ENCODE data around the gene BNC1.

The BNC1 gene

DNA sequence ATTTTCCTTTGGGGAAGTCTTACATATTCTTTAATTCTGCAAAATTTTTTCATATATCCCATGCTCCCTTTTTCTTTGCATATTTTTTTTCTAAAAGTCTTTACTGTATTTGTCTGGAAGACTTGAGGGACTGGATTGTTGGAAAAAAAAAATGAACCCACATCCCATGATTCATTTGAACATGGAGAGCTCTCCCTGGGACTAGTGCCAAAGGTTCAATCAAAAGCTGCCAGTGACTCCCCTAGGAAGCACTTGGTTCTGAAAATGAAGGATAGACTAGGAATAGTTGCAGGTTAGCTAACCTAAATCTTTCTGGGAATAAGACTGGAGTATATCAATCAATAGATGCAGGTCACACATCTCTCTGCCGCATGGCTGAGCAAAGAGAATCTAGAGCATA lies 16.4 kb upstream of the BNC1 start:
- H3K4me3 ChIP-seq (replicated peaks in 1 of 2; ENCODE audit: low read depth in 2 of 2, low read length in 2 of 2): no peak overlapping the region
- TF ChIP-seq, protein P1, sequence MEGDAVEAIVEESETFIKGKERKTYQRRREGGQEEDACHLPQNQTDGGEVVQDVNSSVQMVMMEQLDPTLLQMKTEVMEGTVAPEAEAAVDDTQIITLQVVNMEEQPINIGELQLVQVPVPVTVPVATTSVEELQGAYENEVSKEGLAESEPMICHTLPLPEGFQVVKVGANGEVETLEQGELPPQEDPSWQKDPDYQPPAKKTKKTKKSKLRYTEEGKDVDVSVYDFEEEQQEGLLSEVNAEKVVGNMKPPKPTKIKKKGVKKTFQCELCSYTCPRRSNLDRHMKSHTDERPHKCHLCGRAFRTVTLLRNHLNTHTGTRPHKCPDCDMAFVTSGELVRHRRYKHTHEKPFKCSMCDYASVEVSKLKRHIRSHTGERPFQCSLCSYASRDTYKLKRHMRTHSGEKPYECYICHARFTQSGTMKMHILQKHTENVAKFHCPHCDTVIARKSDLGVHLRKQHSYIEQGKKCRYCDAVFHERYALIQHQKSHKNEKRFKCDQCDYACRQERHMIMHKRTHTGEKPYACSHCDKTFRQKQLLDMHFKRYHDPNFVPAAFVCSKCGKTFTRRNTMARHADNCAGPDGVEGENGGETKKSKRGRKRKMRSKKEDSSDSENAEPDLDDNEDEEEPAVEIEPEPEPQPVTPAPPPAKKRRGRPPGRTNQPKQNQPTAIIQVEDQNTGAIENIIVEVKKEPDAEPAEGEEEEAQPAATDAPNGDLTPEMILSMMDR (IDR thresholded peaks at IDR 0.05; ENCODE audit: low read depth, low read length): no peak
- DNase-seq (ENCODE audit: low read depth in 2 of 2): peak; percentile 48 to 58

DNA sequence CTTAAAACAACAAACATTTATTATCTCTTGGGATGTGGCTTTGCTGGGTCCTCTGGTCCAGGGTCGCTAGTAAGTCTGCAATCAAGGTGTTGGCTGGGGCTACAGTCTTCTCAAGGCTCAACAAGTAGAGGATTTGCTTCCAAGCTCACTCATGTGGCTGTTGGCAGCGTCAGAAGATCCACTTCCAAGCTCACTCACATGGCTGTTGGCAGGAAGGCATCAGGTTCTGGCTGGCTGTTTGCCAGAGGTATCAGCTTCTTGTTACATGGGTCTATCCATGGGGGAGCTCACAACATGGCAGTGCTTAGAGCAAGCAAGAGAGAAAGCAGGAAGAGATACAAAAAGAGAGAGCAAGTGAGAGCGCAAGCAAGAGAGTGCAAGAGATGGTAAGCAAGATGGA lies 15.0 kb upstream of the BNC1 start:
- no peak overlapping the region for H3K4me3 ChIP-seq (replicated peaks in 1 of 2; ENCODE audit: low read depth in 2 of 2, low read length in 2 of 2)
- no peak for DNase-seq (ENCODE audit: low read depth in 2 of 2)
- TF ChIP-seq, protein P1 (IDR thresholded peaks at IDR 0.05; ENCODE audit: low read depth, low read length): no peak

DNA sequence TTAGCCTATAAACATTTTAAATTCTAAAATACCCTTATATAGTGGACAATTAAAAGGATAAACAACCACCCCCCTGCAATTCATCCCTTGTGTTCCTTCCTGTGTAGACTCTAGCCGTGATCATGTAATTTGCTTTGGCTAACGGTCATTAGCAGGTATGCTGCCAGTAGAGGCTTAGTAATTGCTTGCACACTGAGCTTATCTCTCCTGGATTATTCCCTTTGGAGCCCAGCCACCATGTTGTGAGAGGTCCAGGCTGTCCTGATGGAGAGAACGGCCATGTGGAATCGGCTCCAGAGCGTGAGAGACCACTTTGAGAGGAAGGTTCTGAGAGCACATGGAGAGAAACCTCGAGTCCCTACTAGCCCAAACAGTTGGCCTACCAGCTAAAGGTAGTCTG lies 11.0 kb upstream of the BNC1 start:
- H3K4me3 ChIP-seq (replicated peaks in 1 of 2; ENCODE audit: low read depth in 2 of 2, low read length in 2 of 2): no peak overlapping the region
- TF ChIP-seq, protein P1 (IDR thresholded peaks at IDR 0.05; ENCODE audit: low read depth, low read length): no peak
- no peak for DNase-seq (ENCODE audit: low read depth in 2 of 2)

DNA sequence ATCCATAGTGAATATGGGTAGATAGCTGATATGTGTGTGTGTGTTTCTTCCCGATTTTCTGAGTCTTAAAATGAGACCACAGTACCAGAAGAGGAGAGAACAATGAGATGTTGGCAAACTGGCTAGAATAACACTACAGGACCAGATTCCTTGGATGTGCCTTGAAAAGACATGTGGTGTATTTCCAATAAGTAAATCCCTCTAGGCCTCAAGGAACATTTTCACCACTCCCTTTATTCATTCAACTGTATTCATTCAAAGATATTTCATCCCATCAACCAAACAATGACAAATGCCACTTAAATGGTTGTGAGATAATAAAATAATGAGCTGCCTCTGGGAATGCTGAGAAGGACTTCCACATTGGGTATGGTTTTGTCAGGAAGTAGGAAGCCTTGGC lies 8.7 kb upstream of the BNC1 start:
- DNase-seq (ENCODE audit: low read depth in 2 of 2): no peak
- H3K4me3 ChIP-seq (replicated peaks in 1 of 2; ENCODE audit: low read depth in 2 of 2, low read length in 2 of 2): no peak overlapping the region
- TF ChIP-seq, protein P1 (IDR thresholded peaks at IDR 0.05; ENCODE audit: low read depth, low read length): no peak

DNA sequence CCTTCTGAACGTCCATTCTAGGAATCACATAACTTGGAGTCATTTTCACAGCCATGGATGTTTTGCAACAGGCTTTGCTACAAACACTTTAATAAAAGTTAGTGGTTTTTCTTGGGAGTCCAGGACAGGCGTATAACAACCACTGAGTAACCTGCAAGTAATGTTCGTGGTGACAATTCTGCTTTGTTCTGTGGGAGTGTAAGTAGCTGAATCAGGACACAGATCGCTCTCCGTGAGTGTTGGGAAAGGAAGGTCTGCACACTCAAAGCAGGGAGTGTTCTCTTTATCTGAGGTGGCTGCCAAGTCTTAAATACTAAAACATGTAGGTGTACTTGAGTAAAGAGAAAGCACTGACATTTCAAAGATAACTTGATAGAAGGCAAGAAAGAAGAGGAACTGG lies 7.9 kb upstream of the BNC1 start:
- TF ChIP-seq, protein P1 (IDR thresholded peaks at IDR 0.05; ENCODE audit: low read depth, low read length): no peak
- peak in 1 of 2 donors; percentile 64 for DNase-seq (ENCODE audit: low read depth in 2 of 2)
- H3K4me3 ChIP-seq (replicated peaks in 1 of 2; ENCODE audit: low read depth in 2 of 2, low read length in 2 of 2): no peak overlapping the region

DNA sequence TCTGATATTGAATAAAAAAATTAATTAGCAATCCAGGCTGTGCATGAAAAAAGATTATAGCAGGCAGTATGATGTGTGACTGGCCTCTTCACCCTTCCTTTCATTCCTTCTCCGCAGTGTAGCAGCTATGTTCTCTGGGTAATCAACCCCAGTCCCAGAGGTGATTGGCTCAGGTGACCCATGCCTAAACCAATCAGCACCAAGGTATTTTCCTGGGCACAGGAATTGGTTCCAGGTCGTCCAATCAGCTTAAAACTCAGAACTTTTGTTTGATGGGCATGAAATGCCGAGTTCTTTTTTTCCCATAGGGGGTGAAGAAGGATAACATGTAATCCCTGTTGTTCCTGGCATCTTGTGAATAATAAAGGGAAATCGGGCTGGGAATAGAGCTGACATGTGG lies 5.8 kb upstream of the BNC1 start:
- TF ChIP-seq, protein P1 (IDR thresholded peaks at IDR 0.05; ENCODE audit: low read depth, low read length): no peak
- DNase-seq (ENCODE audit: low read depth in 2 of 2): no peak
- H3K4me3 ChIP-seq (replicated peaks in 1 of 2; ENCODE audit: low read depth in 2 of 2, low read length in 2 of 2): no peak overlapping the region

DNA sequence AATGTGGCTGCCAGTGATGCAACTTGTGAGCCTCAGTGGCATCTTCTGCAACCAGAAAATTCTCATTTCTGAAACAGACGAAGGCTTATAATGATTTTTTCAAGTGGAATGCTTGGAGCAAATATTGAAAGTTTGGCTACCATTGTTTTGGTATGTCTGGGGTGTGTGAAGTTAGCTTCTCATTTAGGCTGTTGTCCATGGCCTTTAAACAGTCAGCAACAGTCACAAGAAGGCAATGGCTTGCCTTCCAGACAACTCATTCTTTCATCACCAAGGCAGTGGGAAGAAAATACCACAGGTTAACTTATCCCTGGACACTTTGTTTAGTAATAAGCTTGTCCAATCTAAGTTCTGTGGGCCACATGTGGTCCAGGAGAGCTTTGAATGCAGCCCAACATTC lies 4.7 kb upstream of the BNC1 start:
- H3K4me3 ChIP-seq (replicated peaks in 1 of 2; ENCODE audit: low read depth in 2 of 2, low read length in 2 of 2): no peak overlapping the region

More for the DNA sequence above, 4.7 kb upstream of the BNC1 start:
- peak in 1 of 2 donors; percentile 52 for DNase-seq (ENCODE audit: low read depth in 2 of 2)
- TF ChIP-seq, protein P1 (IDR thresholded peaks at IDR 0.05; ENCODE audit: low read depth, low read length): no peak

Data from cardiac fibroblast (primary cell).